Endothelial cell of umbilical vein (primary cell): ENCODE data around the gene RAD51B.

ENCODE experiments used
- EZH2 ChIP-seq: IDR thresholded peaks from 2 replicates; pipeline ENCODE4 v1.6.1; 2012; ENCODE audit warnings: borderline replicate concordance, low read depth, mild to moderate bottlenecking, moderate library complexity, low read length, inconsistent platforms; ENCODE audit not compliant: severe bottlenecking
- FOS ChIP-seq: IDR thresholded peaks from 2 replicates; pipeline ENCODE4 v1.6.1; 2011; ENCODE audit warnings: mild to moderate bottlenecking, low read length, moderate library complexity, borderline replicate concordance; ENCODE audit not compliant: insufficient read depth
- MYC ChIP-seq: IDR thresholded peaks from one replicate; pipeline ENCODE4 v1.6.1; 2011; ENCODE audit warnings: mild to moderate bottlenecking, low read depth, low read length
- POLR2A ChIP-seq: IDR thresholded peaks from 2 replicates; pipeline ENCODE4 v1.6.1; 2012; ENCODE audit warnings: low read depth, mild to moderate bottlenecking, control low read depth, low read length
- POLR2AphosphoS5 ChIP-seq: IDR thresholded peaks from 2 replicates; pipeline ENCODE4 v1.6.1; 2012; ENCODE audit warnings: low read depth, mild to moderate bottlenecking, control low read depth, low read length, moderate library complexity; ENCODE audit not compliant: insufficient read depth
- TF ChIP-seq, protein P1 (sequence below): IDR thresholded peaks from 2 replicates; pipeline ENCODE4 v1.6.1; 2011; ENCODE audit not compliant: insufficient read depth, insufficient read length
- TF ChIP-seq, protein P2 (sequence below), 2 donors: IDR thresholded peaks; 1 replicate in 1 of 2; 2 replicates in 1 of 2; pipeline ENCODE4 v1.5.1; 2011; ENCODE audit warnings: low read length in 2 of 2, mild to moderate bottlenecking in 2 of 2, moderate library complexity in 2 of 2, control low read depth in 1 of 2, inconsistent platforms in 1 of 2, low read depth in 1 of 2; ENCODE audit not compliant: insufficient read depth in 1 of 2; ENCODE audit errors: extremely low read depth in 1 of 2

DNA sequence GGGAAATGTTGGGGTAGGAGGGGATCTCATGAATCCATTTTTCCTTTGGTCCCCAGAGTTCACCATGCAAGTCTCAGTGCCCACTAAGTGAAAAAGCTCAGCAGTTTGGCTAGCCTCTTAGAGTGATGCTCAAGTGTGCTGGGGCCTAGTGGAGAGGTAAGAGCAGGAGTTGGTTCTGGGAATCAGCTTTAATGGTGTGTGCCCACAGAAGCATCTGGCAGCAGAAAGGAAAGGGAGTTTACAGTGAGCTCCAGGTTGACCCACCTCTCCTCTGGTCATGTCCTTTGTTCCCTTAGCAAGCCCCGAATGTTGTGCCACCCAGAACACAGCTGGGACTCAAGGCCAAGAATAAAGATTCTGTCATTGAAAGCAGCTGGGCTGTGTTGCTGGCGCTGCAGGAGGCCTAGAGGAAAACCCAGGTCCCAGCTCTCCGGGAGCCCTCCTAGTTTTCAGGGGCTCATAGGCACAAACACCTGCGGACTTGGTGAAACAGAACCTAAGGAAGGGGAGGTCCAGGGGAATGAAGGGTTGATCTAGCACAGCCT, 652.5 kb downstream of the RAD51B start:
- TF ChIP-seq, protein P1, sequence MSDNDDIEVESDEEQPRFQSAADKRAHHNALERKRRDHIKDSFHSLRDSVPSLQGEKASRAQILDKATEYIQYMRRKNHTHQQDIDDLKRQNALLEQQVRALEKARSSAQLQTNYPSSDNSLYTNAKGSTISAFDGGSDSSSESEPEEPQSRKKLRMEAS: no peak
- TF ChIP-seq, protein P2, sequence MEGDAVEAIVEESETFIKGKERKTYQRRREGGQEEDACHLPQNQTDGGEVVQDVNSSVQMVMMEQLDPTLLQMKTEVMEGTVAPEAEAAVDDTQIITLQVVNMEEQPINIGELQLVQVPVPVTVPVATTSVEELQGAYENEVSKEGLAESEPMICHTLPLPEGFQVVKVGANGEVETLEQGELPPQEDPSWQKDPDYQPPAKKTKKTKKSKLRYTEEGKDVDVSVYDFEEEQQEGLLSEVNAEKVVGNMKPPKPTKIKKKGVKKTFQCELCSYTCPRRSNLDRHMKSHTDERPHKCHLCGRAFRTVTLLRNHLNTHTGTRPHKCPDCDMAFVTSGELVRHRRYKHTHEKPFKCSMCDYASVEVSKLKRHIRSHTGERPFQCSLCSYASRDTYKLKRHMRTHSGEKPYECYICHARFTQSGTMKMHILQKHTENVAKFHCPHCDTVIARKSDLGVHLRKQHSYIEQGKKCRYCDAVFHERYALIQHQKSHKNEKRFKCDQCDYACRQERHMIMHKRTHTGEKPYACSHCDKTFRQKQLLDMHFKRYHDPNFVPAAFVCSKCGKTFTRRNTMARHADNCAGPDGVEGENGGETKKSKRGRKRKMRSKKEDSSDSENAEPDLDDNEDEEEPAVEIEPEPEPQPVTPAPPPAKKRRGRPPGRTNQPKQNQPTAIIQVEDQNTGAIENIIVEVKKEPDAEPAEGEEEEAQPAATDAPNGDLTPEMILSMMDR (IDR thresholded peaks at IDR 0.05; ENCODE audit: extremely low read depth in 1 of 2, insufficient read depth in 1 of 2, low read depth in 1 of 2, low read length in 2 of 2): no peak
- TF ChIP-seq POLR2AphosphoS5: no peak
- no peak for TF ChIP-seq POLR2A
- no peak for TF ChIP-seq EZH2
- no peak for TF ChIP-seq FOS
- no peak for TF ChIP-seq MYC
